Measurements from ENCODE around the gene CTSD. TPM values are rescaled to one million over a fixed set of nuclear protein-coding genes. Genes with fewer than 3 reads are reported as not detected.

The CTSD gene
- total and polyA plus RNA-seq, 2 of the 4 experiments (the other 2 are of a cell fraction), result 39.8 to 166 TPM

- ChIA-PET CTCF (no interaction called here), POLR2A (ENCODE audit: unreplicated experiment) (no interaction called here)
- in situ Hi-C loops (cut with MboI; ENCODE audit: low sequenced_read_pairs) (no loop called here), dilution Hi-C loops (cut with HindIII; ENCODE audit: low sequenced_read_pairs, unreplicated experiment) (no loop called here), intact Hi-C loops (cut with micrococcal nuclease) (no loop called here)
- Histone ChIP-seq H3K9ac (ENCODE audit: low read depth, low read length) (no peak overlapping the region), H2BK15ac (ENCODE audit: low read depth, low read length) (no peak overlapping the region), H4K8ac (ENCODE audit: low read depth in 2 of 2, low read length in 2 of 2) (no peak overlapping the region), H3K23ac (ENCODE audit: low read depth, low read length) (no peak overlapping the region), H3K36me3 (ENCODE audit: control insufficient read depth, insufficient read depth, low read length) (no peaks in the 10 kb centered on the region), H2BK5ac (ENCODE audit: low read depth, low read length, poor library complexity, severe bottlenecking) (no peak overlapping the region), H3K4me2 (ENCODE audit: low read depth, low read length) (no peak overlapping the region), H3K79me1 (ENCODE audit: low read depth in 1 of 2, low read length in 2 of 2) (no peaks in the 10 kb centered on the region), H3K9me3 (ENCODE audit: control insufficient read depth, insufficient read depth, low read length) (peaks cover 3% of the 10 kb centered on the region; the same call in 1 of the 2 replicates), H3K27ac (ENCODE audit: insufficient read depth, low read length) (no peak overlapping the region), H2AK9ac (replicated peaks; ENCODE audit: low read depth, low read length, poor library complexity) (no peak overlapping the region), H3K9me1 (ENCODE audit: insufficient read depth, low read length) (no peaks in the 10 kb centered on the region), H4K20me1 (ENCODE audit: insufficient read depth, low read length) (no peaks in the 10 kb centered on the region), H3K27me3 (ENCODE audit: control insufficient read depth, insufficient read depth, low read length) (peaks cover 31% of the 10 kb centered on the region), H4K91ac (ENCODE audit: insufficient read depth, low read depth, low read length) (no peak overlapping the region), H3K18ac (ENCODE audit: low read depth, low read length) (no peak overlapping the region), H2AFZ (replicated peaks; ENCODE audit: low read length, poor library complexity) (no peak overlapping the region), H2BK20ac (ENCODE audit: low read depth, low read length) (no peak overlapping the region), H3K4me1 (ENCODE audit: control insufficient read depth, insufficient read depth, low read length) (no peaks in the 10 kb centered on the region), H3K4ac (ENCODE audit: low read depth, low read length) (no peak overlapping the region), H3K4me3 (ENCODE audit: insufficient read depth, low read depth, low read length) (no peak overlapping the region), H2BK120ac (ENCODE audit: low read depth, low read length) (no peak overlapping the region), H3K14ac (replicated peaks; ENCODE audit: low read depth, low read length) (no peak overlapping the region), H3K56ac (ENCODE audit: extremely low read depth, insufficient read depth, low read length) (no peak overlapping the region), H2AK5ac (ENCODE audit: low read depth, low read length) (no peak overlapping the region), H4K5ac (ENCODE audit: low read depth, low read length) (no peak overlapping the region)
- BruUV-seq (replicated peaks), result no TSS peak
- ATAC-seq (ENCODE audit: low read depth) (no peak), DNase-seq (no peak)
- 65% methylated on average over 15 of the region's 24 CpGs; no CpG with 5 or more reads in 1 of the 2 experiments for WGBS, 2 experiments (ENCODE audit: extremely low coverage in 2 of 2, insufficient read length in 1 of 2)
- TF ChIP-seq MXI1 (IDR thresholded peaks at IDR 0.05; ENCODE audit: borderline replicate concordance, low read depth, low read length) (no peak), CEBPB (IDR thresholded peaks at IDR 0.05; ENCODE audit: low read depth, low read length) (no peak), POLR2A (IDR thresholded peaks at IDR 0.05; ENCODE audit: low read depth, low read length) (no peak), MAZ (IDR thresholded peaks at IDR 0.05; ENCODE audit: borderline replicate concordance, low read depth, low read length) (no peak), CHD1 (IDR thresholded peaks at IDR 0.05; ENCODE audit: low read depth, low read length) (no peak), RFX5 (IDR thresholded peaks at IDR 0.05; ENCODE audit: low read depth, low read length) (no peak), USF2 (IDR thresholded peaks at IDR 0.05; ENCODE audit: low read depth, low read length) (no peak), BHLHE40 (IDR thresholded peaks at IDR 0.05; ENCODE audit: low read depth, low read length) (no peak), FOS (IDR thresholded peaks at IDR 0.05; ENCODE audit: low read depth, low read length) (no peak), RAD21 (IDR thresholded peaks at IDR 0.05; ENCODE audit: low read length) (no peak), SMC3 (IDR thresholded peaks at IDR 0.05; ENCODE audit: low read depth, low read length) (no peak), NFE2L2 (IDR thresholded peaks at IDR 0.05; ENCODE audit: low read depth, low read length) (no peak), MAFK (IDR thresholded peaks at IDR 0.05; ENCODE audit: low read depth, low read length) (no peak), RCOR1 (IDR thresholded peaks at IDR 0.05; ENCODE audit: insufficient replicate concordance, low read length) (no peak)
- TF ChIP-seq, protein P1, sequence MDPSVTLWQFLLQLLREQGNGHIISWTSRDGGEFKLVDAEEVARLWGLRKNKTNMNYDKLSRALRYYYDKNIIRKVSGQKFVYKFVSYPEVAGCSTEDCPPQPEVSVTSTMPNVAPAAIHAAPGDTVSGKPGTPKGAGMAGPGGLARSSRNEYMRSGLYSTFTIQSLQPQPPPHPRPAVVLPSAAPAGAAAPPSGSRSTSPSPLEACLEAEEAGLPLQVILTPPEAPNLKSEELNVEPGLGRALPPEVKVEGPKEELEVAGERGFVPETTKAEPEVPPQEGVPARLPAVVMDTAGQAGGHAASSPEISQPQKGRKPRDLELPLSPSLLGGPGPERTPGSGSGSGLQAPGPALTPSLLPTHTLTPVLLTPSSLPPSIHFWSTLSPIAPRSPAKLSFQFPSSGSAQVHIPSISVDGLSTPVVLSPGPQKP (IDR thresholded peaks at IDR 0.05; ENCODE audit: borderline replicate concordance, low read depth, low read length), result no peak
Observed at GRCh38 chr11:1714908-1715885, 48.5 kb downstream of the CTSD start.

Data from IMR-90 (cell line).